IMR-90 (cell line): ENCODE results near the gene GPC6.

Experiments used
- BHLHE40 ChIP-seq: fragments of 150-350 bp; IDR thresholded peaks from 2 replicates; pipeline ENCODE4 v1.6.1; 2016; ENCODE audit warnings: mild to moderate bottlenecking, low read depth, low read length
- CEBPB ChIP-seq: IDR thresholded peaks from 2 replicates; pipeline ENCODE4 v1.6.1; 2012; ENCODE audit warnings: low read depth, low read length, improper control_type of control experiment
- CHD1 ChIP-seq: IDR thresholded peaks from 2 replicates; pipeline ENCODE4 v1.6.1; 2012; ENCODE audit warnings: low read depth, low read length, improper control_type of control experiment
- FOS ChIP-seq: fragments of 150-350 bp; IDR thresholded peaks from 2 replicates; pipeline ENCODE4 v1.6.1; 2016; ENCODE audit warnings: low read depth, low read length
- MAFK ChIP-seq: IDR thresholded peaks from 2 replicates; pipeline ENCODE4 v1.6.1; 2012; ENCODE audit warnings: low read depth, low read length, improper control_type of control experiment
- MXI1 ChIP-seq: IDR thresholded peaks from 2 replicates; pipeline ENCODE4 v1.6.1; 2012; ENCODE audit warnings: low read depth, mild to moderate bottlenecking, low read length, moderate library complexity, borderline replicate concordance
- POLR2A ChIP-seq: IDR thresholded peaks from 2 replicates; pipeline ENCODE4 v1.6.1; 2012; ENCODE audit warnings: mild to moderate bottlenecking, low read depth, low read length
- RAD21 ChIP-seq: IDR thresholded peaks from 2 replicates; pipeline ENCODE4 v1.6.1; 2012; ENCODE audit warnings: low read length, improper control_type of control experiment
- SMC3 ChIP-seq: fragments of 150-350 bp; IDR thresholded peaks from 2 replicates; pipeline ENCODE4 v1.6.1; 2016; ENCODE audit warnings: low read depth, mild to moderate bottlenecking, antibody characterized with exemption, low read length, moderate library complexity
- TF ChIP-seq, protein P1 (sequence below): conservative IDR thresholded peaks from 2 replicates; pipeline ENCODE4 v1.5.1; 2012; ENCODE audit warnings: mild to moderate bottlenecking, low read depth, low read length, improper control_type of control experiment
- TF ChIP-seq, protein P2 (sequence below): fragments of 150-350 bp; IDR thresholded peaks from 2 replicates; pipeline ENCODE4 v1.6.1; 2017; ENCODE audit warnings: mild to moderate bottlenecking, antibody characterized with exemption, low read length, low read depth
- TF ChIP-seq, protein P3 (sequence below): fragments of 150-350 bp; IDR thresholded peaks from 2 replicates; pipeline ENCODE4 v1.6.1; 2016; ENCODE audit warnings: low read depth, mild to moderate bottlenecking, low read length, moderate library complexity, borderline replicate concordance

DNA sequence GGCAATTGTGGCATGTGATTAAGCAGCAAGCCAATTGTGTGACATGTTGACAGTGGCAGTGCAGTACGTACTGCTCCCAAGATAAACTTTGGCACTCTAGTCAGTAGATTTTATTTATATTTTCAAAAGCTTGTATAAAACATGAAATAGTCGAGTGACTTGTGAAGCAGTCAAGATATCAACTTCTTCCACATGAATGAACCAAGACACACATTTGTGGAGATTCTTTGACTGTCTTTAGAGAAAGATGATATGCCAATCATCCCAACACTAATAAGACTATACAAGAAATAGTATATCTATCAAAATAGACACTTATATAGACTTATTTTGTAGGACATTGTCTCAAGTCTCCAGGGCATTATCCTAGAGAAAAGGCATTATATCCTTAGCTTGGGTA, 714.8 kb downstream of the GPC6 start:
- TF ChIP-seq, protein P1, sequence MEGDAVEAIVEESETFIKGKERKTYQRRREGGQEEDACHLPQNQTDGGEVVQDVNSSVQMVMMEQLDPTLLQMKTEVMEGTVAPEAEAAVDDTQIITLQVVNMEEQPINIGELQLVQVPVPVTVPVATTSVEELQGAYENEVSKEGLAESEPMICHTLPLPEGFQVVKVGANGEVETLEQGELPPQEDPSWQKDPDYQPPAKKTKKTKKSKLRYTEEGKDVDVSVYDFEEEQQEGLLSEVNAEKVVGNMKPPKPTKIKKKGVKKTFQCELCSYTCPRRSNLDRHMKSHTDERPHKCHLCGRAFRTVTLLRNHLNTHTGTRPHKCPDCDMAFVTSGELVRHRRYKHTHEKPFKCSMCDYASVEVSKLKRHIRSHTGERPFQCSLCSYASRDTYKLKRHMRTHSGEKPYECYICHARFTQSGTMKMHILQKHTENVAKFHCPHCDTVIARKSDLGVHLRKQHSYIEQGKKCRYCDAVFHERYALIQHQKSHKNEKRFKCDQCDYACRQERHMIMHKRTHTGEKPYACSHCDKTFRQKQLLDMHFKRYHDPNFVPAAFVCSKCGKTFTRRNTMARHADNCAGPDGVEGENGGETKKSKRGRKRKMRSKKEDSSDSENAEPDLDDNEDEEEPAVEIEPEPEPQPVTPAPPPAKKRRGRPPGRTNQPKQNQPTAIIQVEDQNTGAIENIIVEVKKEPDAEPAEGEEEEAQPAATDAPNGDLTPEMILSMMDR = no peak
- TF ChIP-seq POLR2A = no peak
- no peak for TF ChIP-seq CEBPB
- TF ChIP-seq CHD1 = no peak
- TF ChIP-seq MXI1 = no peak
- no peak for TF ChIP-seq RAD21
- TF ChIP-seq FOS = no peak
- TF ChIP-seq, protein P2, sequence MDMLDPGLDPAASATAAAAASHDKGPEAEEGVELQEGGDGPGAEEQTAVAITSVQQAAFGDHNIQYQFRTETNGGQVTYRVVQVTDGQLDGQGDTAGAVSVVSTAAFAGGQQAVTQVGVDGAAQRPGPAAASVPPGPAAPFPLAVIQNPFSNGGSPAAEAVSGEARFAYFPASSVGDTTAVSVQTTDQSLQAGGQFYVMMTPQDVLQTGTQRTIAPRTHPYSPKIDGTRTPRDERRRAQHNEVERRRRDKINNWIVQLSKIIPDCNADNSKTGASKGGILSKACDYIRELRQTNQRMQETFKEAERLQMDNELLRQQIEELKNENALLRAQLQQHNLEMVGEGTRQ = no peak
- no peak for TF ChIP-seq BHLHE40
- TF ChIP-seq, protein P3, sequence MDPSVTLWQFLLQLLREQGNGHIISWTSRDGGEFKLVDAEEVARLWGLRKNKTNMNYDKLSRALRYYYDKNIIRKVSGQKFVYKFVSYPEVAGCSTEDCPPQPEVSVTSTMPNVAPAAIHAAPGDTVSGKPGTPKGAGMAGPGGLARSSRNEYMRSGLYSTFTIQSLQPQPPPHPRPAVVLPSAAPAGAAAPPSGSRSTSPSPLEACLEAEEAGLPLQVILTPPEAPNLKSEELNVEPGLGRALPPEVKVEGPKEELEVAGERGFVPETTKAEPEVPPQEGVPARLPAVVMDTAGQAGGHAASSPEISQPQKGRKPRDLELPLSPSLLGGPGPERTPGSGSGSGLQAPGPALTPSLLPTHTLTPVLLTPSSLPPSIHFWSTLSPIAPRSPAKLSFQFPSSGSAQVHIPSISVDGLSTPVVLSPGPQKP = no peak
- TF ChIP-seq MAFK = no peak
- TF ChIP-seq SMC3 = no peak
